Transverse colon (tissue), 4 donors: ENCODE results near the gene OTUB2.
A peak's percentile ranks its signal among the peaks of the same experiment; 100 is the strongest.

ENCODE experiments used
- EP300 ChIP-seq: sonication (generic); formaldehyde crosslinking; IDR thresholded peaks from one replicate; pipeline ENCODE4 v1.6.1; 2017; ENCODE audit warnings: antibody characterized with exemption, low read depth
- POLR2A ChIP-seq: fragments of 450-650 bp; IDR thresholded peaks from one replicate; pipeline ENCODE4 v1.6.1; 2016; ENCODE audit warnings: antibody characterized with exemption, mild to moderate bottlenecking, moderate library complexity
- POLR2AphosphoS5 ChIP-seq, 3 donors: sonication (generic); formaldehyde crosslinking; IDR thresholded peaks; one replicate each; pipeline ENCODE4 v1.6.1; 2016; ENCODE audit warnings: antibody characterized with exemption in 3 of 3
- TF ChIP-seq, protein P1 (sequence below), 5 experiments: fragments of 200-600 bp in 3 of 5; fragments of 450-650 bp in 2 of 5; sonication (generic) in 3 of 5; IDR thresholded peaks; 1 replicate in 2 of 5; 2 replicates in 3 of 5; pipeline ENCODE4 v1.5.1; 2016 to 2017; ENCODE audit warnings: antibody characterized with exemption in 5 of 5, inconsistent platforms in 3 of 5, mild to moderate bottlenecking in 2 of 5, moderate library complexity in 1 of 5

DNA sequence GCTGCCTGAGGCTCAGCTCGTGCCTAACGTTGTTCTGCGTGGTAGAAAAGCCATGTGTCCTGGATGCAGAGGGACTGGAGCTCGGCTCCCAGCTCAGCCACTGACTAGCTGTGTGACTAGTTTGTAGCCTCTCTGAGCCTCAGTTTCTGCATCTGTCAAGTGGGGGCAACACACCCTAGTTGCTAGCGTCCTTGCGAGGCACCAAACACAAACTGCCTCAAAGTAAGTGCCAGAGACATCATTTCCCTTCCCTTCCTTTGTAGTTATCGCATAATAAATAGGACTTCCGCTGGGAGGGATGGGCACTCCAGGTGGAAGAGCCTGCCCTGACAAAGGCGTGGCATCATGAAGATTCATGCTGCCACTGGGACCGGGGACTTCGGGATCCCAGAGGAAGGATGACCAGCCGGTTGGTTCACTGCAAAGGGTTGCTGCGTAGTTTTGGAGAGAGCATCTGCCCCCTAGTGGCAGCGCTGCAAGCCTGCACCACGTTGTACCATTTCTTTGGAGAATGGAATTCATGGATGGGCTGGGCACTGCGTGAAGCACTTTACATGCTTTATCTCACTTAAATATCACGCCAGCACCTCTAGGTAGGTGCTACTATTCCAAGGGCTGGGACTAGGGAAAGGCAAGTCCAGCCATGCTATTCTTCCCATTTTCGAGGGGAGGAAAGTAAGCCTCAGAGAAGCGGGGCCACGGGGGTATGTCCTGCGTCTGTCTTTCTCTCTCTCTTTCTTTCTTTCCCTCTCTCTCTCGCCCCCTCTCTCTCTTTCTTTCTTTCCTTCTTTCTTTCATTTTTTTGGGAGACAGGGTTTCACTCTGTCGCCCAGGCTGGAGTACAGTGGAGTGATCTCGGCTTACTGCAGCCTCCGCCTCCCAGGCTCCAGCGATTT lies 24.4 kb upstream of the OTUB2 start:
- TF ChIP-seq, protein P1, sequence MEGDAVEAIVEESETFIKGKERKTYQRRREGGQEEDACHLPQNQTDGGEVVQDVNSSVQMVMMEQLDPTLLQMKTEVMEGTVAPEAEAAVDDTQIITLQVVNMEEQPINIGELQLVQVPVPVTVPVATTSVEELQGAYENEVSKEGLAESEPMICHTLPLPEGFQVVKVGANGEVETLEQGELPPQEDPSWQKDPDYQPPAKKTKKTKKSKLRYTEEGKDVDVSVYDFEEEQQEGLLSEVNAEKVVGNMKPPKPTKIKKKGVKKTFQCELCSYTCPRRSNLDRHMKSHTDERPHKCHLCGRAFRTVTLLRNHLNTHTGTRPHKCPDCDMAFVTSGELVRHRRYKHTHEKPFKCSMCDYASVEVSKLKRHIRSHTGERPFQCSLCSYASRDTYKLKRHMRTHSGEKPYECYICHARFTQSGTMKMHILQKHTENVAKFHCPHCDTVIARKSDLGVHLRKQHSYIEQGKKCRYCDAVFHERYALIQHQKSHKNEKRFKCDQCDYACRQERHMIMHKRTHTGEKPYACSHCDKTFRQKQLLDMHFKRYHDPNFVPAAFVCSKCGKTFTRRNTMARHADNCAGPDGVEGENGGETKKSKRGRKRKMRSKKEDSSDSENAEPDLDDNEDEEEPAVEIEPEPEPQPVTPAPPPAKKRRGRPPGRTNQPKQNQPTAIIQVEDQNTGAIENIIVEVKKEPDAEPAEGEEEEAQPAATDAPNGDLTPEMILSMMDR (IDR thresholded peaks at IDR 0.05): peak; percentile 90 to 98 (median 95)
- TF ChIP-seq POLR2A: no peak
- TF ChIP-seq POLR2AphosphoS5 (IDR thresholded peaks at IDR 0.05): no peak
- TF ChIP-seq EP300: no peak
